Sigmoid colon (tissue), 4 donors: ENCODE measurements around the gene PIH1D2.

Source experiments
- EP300 ChIP-seq, 4 donors: sonication (generic); formaldehyde crosslinking; IDR thresholded peaks; one replicate each; pipeline ENCODE4 v1.6.1; 2017; ENCODE audit warnings: antibody characterized with exemption in 4 of 4
- POLR2A ChIP-seq, 2 donors: fragments of 450-650 bp; IDR thresholded peaks; one replicate each; pipeline ENCODE4 v1.6.1; 2016; ENCODE audit warnings: antibody characterized with exemption in 2 of 2, mild to moderate bottlenecking in 2 of 2, moderate library complexity in 2 of 2
- POLR2AphosphoS5 ChIP-seq, 4 donors: sonication (generic); formaldehyde crosslinking; IDR thresholded peaks; one replicate each; pipeline ENCODE4 v1.6.1; 2017; ENCODE audit warnings: antibody characterized with exemption in 4 of 4
- TF ChIP-seq, protein P1 (sequence below), 4 experiments: fragments of 450-650 bp in 3 of 4; fragments of 200-600 bp in 1 of 4; IDR thresholded peaks; one replicate each; pipeline ENCODE4 v1.5.1; 2016 to 2019; ENCODE audit warnings: antibody characterized with exemption in 4 of 4, mild to moderate bottlenecking in 3 of 4, moderate library complexity in 2 of 4

DNA sequence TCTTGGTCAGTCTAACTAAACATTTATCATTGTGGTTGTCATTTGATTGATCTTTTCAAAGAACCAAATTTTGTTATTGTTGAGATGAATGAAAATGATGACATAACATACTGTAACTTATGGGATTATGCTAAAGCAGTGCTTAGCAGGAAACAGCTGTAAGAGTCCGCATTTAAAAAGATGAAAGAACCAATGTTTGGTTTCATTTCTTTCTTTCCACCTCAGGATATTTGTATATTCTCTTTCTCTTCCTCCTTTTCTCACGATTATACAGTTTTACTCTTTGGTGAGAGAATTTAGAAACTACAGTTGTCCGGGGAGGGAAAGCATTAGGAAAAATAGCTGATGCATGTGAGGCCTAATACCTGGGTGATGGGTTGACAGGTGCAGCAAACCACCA lies 23.1 kb downstream of the PIH1D2 start:
- TF ChIP-seq, protein P1, sequence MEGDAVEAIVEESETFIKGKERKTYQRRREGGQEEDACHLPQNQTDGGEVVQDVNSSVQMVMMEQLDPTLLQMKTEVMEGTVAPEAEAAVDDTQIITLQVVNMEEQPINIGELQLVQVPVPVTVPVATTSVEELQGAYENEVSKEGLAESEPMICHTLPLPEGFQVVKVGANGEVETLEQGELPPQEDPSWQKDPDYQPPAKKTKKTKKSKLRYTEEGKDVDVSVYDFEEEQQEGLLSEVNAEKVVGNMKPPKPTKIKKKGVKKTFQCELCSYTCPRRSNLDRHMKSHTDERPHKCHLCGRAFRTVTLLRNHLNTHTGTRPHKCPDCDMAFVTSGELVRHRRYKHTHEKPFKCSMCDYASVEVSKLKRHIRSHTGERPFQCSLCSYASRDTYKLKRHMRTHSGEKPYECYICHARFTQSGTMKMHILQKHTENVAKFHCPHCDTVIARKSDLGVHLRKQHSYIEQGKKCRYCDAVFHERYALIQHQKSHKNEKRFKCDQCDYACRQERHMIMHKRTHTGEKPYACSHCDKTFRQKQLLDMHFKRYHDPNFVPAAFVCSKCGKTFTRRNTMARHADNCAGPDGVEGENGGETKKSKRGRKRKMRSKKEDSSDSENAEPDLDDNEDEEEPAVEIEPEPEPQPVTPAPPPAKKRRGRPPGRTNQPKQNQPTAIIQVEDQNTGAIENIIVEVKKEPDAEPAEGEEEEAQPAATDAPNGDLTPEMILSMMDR (IDR thresholded peaks at IDR 0.05): no peak
- no peak for TF ChIP-seq EP300 (IDR thresholded peaks at IDR 0.05)
- no peak for TF ChIP-seq POLR2A (IDR thresholded peaks at IDR 0.05)
- TF ChIP-seq POLR2AphosphoS5 (IDR thresholded peaks at IDR 0.05): no peak
